ENCODE measurements around the gene KDM1B. TPM values are rescaled to one million over a fixed set of nuclear protein-coding genes. Genes with fewer than 3 reads are reported as not detected.

The KDM1B gene
- polyA plus RNA-seq, 3 donors: 20.1 to 20.7 (median 20.4) TPM

DNA sequence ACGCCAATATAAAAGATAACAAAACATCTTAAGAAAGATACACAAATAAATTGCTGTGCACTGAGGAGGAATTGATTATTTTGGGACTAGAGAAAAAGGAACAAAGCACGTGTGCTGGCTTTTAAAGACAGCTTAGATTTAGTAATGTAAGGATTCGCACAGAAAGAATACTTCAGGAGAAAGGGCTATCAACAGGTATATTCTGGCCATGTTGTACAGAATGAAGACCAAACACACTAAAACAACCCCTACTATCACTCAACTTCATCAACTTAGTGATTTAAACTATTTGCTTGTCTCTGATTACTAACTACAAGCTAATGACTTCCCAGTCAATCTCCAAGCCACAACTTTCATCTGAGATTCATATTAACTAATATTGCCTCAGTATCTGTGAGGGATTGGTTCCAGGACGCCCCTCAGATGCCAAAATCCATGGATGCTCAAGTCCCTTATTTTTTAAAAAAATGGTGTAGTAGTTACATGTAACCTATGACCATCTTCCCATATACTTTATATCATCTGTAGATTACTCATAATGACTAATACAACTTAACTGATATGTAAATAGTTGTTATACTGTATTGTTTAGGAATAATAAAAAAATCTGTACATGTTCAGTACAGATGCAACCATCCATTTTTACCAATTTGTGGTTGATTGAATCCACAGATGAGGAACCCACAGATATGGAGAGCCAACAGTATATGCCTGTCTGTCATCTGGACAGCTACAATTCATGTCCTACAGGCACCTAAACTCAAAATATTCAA lies 104.6 kb downstream of the KDM1B start:
- DNase-seq (ENCODE audit: low read depth in 3 of 3, low spot score in 2 of 3): no peak

DNA sequence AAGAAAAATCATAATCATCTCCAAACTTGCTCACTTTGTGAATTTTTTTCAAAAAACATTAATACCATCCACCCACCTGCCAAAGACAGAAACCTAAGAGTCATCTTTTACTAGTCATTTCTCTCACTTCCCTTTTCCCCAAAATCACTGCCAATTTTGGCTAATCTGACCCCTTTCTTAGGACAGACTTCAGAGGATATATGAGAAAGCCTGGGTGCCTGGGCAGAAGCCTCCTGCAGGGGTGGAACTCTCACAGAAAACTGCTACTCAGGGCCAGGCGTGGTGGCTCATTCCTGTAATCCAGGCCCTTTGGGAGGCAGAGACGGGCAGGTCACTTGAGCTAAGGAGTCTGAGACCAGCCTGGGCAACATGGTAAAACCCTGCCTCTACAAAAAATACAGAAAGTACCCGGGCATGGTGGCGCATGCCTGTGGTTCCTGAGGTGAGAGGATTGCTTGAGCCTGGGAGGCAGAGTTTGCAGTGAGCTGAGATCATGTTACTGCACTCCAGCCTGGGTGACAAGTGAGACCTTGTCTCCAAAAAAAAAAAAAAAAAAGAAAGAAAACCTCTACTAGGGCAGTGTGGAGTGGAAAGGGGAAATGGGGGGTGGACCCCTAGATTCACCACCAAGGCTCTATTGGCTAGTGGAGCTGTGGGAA lies 105.4 kb downstream of the KDM1B start:
- no peak for DNase-seq (ENCODE audit: low read depth in 3 of 3, low spot score in 2 of 3)

DNA sequence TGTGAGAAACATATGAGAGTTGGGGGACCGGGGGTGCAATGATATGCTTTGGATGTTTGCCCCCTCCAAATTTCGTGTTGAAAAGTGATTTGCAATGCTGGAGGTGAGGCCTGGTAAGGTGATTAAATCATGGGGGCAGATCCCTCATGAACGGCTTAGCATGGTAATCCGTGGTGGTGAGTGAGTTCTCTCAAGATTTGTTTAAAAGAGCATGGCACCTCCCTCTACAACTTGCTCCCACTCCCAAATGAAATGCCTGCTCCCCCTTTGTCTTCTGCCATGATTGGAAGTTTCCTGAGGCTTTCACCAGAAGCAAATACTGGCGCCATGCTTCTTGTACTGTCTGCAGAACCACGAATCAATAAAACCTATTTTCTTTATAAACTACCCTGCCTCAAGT lies 106.7 kb downstream of the KDM1B start:
- DNase-seq (ENCODE audit: low read depth in 3 of 3, low spot score in 2 of 3): no peak

DNA sequence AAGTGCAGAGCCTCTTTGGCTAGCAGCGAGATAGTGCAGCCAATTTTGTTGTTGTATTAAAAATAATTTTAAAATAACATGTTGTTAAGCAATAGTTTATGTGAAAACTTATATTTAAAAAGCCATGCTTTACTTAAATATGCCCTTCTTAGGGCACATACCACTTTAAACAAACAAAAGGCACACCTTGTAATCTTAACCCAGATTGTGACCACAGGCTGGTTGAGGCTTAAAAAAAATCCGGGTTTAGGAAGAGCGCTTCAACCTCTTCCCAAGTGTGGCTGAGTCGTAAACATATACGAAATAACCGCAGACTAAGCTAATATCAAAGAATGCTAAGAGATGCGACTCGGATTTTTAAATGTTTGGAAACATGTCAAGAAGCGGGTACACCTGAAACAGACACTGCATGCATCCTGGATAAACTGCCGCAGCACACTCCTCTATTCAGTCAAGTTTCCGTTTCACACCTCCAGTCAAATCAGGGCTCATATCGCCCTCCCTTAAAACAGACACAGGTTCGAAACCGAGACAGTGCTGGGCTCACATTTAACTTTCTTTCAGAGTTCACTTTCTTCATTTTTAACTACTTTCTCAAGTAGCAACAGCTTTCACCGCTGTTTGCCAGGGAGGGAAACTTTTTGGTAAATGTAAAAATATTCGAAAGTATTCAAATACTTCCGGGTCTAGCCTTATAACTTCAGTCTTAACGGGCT lies 107.6 kb downstream of the KDM1B start:
- DNase-seq (ENCODE audit: low read depth in 3 of 3, low spot score in 2 of 3): no peak

DNA sequence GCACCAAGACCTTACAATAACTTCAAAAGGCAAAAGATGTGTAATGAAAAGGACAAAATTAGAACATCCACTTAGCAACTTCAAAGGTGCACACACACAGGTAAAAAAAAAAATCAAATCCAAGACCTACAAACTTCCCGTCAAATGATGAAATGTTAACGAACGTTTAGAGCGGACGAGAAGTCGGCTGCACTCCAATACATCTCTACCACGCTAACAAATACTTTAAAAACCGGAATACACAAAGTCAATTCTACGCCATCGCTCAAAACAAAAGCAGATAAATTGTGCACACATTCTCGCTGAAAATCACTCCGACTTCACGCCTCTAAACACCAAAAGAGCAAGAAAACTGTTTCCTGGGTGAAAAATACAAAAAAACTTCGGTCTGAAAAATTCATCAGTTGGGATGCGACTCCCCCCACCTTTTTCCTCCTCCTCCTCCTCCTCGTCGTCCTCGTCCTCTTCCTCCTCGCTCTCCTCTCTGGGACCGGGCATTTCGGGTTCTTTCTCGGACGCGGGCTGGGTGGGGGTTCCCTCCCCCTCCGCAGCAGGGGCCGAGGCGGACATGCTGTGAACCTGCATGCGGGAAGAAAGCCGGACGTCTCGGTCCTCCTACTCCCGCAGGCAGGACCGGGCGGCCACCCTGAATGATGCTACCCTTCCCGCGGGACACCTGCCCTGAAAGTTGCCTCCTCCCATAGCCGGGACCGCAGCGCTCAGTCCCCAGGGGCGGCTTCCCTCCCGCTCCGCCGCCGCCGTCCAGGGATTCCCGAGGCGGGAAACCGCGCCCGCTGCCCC lies 108.4 kb downstream of the KDM1B start:
- DNase-seq (ENCODE audit: low read depth in 3 of 3, low spot score in 2 of 3): no peak

DNA sequence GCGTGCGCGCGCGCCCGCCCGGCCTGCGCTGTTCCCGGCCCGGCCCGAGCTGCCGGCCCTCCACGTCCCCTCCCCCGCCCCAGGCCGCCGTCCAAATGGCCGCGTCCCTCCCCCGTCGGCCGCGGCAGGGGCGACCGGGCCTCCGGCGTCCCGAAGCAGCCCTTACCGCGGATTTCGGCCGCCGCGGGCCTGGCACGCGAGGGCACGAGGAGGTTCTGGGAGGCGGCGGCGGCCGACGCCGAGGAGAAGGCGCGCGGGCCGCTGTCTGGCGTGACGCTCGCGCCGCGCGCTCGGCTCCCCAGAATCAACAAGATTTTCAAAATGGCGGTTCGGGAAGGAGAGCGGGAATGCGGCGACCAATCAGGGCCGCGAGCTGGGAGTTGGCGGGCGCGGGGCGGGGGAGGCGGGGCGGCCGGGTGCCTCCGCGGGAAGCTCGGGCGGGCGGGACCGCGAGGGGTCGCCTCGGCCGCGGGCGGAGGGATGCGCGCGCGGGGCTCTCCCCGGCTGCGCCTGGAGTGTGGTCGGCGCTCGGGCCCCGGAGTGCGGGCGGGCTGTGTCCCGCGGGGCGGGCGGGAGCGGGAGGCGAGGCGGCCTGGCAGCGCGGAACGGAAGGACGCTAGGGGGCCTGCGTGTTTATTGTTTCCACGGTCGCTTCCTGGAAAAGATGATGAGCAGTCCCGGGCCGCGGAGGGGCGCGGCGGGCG lies 109.1 kb downstream of the KDM1B start, which contains the start of gene DEK:
Gene DEK (minus strand): TSS at position 312 of the 704 bp plus-strand sequence. CDS start 543 bp downstream, outside the sequence.
- DNase-seq (ENCODE audit: low read depth in 3 of 3, low spot score in 2 of 3): peak in 2 of 3 donors; percentile 75 to 82

DNA sequence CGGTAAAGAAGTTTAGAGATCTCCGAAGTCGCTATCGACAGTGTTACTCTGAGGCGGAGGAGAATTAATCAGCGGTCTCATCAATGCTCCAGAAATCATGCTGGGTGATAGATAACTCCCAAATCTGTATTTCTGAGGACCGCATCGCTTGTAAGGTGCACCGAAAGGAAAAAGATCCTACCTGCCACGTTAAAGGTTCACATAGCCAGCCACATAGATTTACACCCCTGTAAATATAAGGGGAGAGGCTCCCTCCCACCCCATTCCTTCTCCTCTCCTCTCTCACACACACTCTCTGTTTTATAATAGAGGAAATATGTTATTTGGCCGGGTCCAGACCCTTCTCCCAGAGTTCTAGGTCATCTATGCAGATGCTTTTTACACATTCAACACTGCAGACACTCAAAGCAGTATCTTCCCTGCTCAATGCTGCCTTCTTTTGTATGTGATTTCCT lies 109.7 kb downstream of the KDM1B start:
- DNase-seq (ENCODE audit: low read depth in 3 of 3, low spot score in 2 of 3): no peak

DNA sequence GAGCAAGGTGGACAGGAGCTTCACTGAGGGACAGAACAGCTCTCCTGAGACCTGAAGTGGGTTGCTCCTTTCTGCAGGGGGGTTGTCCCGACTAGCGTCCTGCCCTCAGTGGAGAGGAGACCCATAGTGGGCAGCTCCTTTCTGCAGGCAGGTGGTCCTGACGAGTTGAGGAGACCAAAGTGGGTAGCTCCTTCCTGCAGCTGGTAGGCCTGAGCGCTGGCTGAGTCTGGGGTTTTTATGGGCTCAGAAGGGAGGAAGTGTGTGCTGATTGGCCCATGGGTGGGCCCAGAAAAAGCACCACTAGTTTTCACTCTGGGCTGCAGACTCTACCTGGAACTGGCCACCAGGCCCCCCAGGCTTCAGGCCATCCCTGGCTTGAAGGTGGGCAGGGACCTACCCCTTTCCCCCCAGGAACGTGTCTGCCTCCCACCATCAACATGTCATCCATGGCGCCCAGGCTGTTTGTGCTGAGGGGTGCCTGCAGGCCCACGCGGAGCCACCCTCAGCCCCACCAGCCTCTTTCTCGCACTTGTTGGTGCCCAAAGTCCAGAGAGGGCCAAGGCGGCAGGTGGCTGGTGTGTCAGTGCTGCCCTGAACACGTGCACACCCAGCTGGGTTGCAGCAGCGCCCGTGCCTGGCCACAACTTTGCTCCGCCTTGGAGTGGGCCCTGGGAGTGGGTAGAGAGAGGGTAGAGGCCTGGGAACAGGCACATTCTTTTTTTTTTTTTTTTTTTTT lies 110.7 kb downstream of the KDM1B start:
- no peak for DNase-seq (ENCODE audit: low read depth in 3 of 3, low spot score in 2 of 3)

DNA sequence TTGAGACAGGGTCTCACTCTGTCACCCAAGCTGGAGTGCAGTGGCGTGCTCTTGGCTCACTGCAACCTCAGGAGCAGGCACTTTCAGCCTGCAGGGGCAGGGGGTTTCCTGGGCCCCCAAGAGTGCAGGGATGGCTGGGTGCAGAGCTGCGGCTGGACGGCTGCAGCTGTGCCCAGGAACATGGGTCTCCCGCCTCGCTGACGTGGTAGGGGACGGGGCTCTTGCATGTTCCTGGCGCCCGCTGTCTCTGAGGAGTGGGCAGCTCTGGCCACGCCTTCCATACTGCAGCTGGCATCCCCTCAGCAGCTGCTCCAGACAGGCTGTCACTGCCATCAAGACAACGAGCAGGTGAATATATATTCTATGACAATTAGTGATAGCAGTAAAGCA lies 111.3 kb downstream of the KDM1B start:
- DNase-seq (ENCODE audit: low read depth in 3 of 3, low spot score in 2 of 3): no peak

DNA sequence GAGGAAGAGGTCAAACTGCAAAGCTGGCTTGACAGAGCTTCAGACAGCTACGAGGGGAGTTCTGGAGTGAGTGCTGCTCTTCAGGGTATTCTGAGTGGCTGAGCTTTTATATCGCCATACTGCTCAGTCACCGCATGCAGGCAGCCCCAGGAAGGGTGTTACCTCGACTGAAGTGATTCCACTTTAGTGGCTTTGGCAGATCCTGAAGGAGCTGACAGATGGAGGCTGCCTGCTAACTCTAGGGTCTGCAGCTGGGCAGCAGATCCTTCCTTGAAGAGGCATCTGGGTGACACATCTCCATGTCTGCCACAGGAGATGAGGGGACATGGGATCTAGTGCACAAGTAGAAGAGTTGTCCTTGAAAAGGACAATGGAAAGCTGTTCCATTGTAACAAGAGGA lies 112.8 kb downstream of the KDM1B start:
- DNase-seq (ENCODE audit: low read depth in 3 of 3, low spot score in 2 of 3): no peak

DNA sequence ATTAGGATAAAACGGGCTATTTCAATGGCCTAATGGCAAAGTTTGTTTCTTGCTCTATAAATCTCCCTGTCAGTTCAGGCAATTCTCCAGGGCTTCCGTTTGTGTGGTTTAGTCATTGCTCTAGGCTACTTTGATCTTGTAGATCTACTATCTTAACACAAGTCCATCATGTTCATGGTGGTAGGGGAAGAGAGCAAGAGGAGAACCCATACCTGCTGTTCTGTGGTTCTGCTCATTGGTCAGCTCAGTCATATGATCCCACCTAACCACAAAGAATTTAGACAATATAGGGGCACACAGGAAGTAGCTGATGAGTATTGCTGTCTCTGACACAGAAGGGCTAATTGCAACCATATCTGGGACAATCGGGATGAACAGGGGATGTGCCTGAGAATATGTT lies 114.0 kb downstream of the KDM1B start:
- no peak for DNase-seq (ENCODE audit: low read depth in 3 of 3, low spot score in 2 of 3)

DNA sequence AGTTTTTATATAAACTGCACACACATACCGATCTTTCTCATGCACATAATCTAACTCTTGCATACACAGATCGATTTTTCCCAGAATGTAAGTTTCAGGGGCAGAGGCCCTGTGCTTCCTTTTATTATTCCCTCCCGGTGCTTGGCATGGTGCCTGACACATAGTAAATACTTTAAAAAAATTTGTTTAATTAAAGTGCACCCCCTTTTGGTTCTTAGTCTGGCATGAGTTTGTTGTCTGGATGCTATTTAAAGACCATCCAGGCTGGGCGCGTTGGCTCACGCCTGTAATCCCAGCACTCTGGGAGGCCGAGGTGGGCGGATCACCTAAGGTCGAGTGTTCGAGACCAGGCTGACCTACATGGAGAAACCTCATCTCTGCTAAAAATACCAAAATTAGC lies 114.5 kb downstream of the KDM1B start:
- no peak for DNase-seq (ENCODE audit: low read depth in 3 of 3, low spot score in 2 of 3)

DNA sequence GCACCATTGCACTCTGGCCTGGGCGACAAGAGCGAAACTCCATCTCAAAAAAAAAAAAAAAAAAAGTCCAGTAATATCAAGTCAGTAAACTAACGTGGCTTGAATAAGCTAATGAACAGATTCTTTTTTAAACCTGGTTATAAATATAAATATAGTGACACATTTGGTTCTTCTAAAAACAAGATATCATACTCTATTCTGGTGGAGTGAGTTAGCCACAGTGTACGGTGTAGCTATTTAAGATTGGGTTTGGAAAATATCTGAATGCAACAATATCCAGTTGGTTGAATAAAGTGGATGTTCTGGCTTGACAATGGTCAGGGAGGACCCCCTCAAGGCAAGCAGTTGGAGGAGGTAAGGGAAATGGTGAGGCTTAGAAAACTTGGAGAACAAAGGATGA lies 115.0 kb downstream of the KDM1B start:
- no peak for DNase-seq (ENCODE audit: low read depth in 3 of 3, low spot score in 2 of 3)

Other genes starting within 250 kb of the KDM1B start
- 10 to 100 TPM; 35.5 to 38.5 (median 37.8) TPM for gene KIF13A, start 167.8 kb upstream of the KDM1B start, polyA plus RNA-seq (ENCODE audit: insufficient read length in 3 of 3)
- 1 to 10 TPM; 1.9 to 2.2 (median 1.9) TPM for gene NHLRC1, start 32.7 kb upstream of the KDM1B start, polyA plus RNA-seq (ENCODE audit: insufficient read length in 3 of 3)
- 10 to 100 TPM; 29.5 to 30.9 (median 29.6) TPM for gene TPMT, start 345 bp upstream of the KDM1B start, polyA plus RNA-seq (ENCODE audit: insufficient read length in 3 of 3)
- gene DEK, start 109.1 kb downstream of the KDM1B start, polyA plus RNA-seq (ENCODE audit: insufficient read length in 3 of 3): 100 to 1,000 TPM; 213 to 252 (median 245) TPM
- 10 to 100 TPM; 18.4 to 18.9 (median 18.9) TPM for gene RNF144B, start 231.9 kb downstream of the KDM1B start, polyA plus RNA-seq (ENCODE audit: insufficient read length in 3 of 3)

Measured in right renal cortex interstitium (tissue), 3 donors.